ENCODE data around the gene UBL3. TPM values are rescaled to one million over a fixed set of nuclear protein-coding genes. Genes with fewer than 3 reads are reported as not detected.

The UBL3 gene
- total and polyA plus RNA-seq, 2 donors, result 27.9 to 44.1 TPM

DNA sequence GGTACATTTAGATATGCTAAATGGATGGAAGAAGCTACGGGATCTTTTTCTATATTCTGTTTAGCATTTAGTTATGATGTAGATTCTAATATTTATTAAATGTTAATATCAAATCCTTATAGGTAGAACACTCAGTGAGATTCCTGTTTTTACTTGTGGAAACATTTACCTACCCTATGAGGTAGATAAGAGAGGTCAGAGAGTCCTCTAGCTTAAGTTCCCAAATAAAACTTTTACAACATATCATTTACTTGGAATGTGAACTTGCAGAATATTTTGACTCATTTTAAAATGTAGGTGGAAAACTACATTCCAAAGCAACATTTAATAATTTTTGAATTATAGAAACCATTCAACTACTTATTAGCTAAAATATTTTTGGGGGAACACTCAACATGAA, 63.7 kb downstream of the UBL3 start:
- no peaks in the 10 kb centered on the region for H3K36me3 ChIP-seq (ENCODE audit: insufficient read depth)
- 95% methylated on average over 1 of the region's 1 CpG for WGBS
- no peak overlapping the region for H3K27ac ChIP-seq (ENCODE audit: low read depth)
- H3K4me1 ChIP-seq (ENCODE audit: insufficient read depth), result peaks cover 2% of the 10 kb centered on the region
- no peak for DNase-seq (ENCODE audit: extremely low spot score)
- no peak overlapping the region for H3K4me3 ChIP-seq (ENCODE audit: low read depth, low read length)

DNA sequence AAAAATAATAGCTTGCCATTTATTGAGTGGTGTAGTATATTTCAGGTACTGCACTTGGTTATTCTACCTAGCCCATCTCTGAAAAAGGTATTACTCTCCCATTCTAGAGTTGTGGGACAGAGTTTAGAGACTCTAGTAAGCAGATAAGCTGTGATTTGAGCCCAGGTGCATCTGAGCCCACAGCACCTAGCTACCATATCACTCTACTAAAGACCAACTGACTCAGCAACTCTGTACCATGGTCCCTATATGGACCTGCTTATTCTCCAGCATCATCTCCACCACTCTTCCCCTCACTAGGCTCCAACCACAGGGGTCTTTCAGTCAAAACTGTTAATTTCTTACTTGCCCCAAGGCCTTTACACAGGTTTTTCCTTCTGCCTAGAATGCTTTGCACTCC, 64.4 kb downstream of the UBL3 start:
- no peak for DNase-seq (ENCODE audit: extremely low spot score)

DNA sequence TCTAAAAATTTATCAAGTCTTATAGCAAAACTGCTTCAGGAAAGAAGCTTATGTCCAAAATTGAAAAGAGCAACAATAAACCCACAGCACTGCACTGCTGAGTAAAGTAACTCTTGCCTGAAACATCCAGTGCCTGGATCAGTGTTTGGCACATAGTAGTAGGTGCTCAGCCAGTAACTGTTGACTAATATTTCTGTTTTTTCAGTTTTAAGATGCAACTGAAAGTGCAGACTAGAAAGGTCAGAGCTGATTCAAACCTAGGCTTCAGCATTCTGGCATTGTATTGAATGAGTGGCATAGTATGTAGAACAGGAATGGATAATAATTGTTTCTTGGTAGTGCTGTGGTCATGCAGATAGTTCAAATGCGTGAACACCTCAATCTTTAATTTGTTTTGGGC, 67.6 kb downstream of the UBL3 start:
- no peak for DNase-seq (ENCODE audit: extremely low spot score)
- Histone ChIP-seq H3K36me3 (ENCODE audit: insufficient read depth) (no peaks in the 10 kb centered on the region), H3K27ac (ENCODE audit: low read depth) (no peak overlapping the region), H3K4me1 (ENCODE audit: insufficient read depth) (peaks cover 1% of the 10 kb centered on the region), H3K4me3 (ENCODE audit: low read depth, low read length) (no peak overlapping the region)
- WGBS, result 93% methylated on average over 1 of the region's 1 CpG

More for the DNA sequence above, 64.4 kb downstream of the UBL3 start:
- Histone ChIP-seq H3K4me1 (ENCODE audit: insufficient read depth) (peaks cover 2% of the 10 kb centered on the region), H3K36me3 (ENCODE audit: insufficient read depth) (no peaks in the 10 kb centered on the region), H3K4me3 (ENCODE audit: low read depth, low read length) (no peak overlapping the region), H3K27ac (ENCODE audit: low read depth) (no peak overlapping the region)

DNA sequence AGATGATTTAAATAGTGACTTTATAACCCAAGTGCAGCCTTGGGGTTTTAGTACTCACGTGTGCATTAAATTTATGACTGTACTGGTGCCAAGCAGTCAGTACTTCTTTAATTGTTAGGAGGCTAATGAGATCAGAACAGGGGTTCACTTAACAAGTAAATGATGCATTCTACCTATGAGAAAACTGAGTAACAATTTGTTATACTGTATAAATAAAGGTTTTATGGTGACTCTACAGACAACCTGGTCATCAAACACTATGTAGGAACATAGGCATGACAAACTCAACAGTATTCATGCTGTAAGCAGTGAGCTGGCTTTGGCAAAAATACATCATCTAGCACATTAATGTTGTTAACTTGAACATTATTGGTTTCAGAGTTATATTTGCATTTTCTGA, 75.6 kb downstream of the UBL3 start:
- Histone ChIP-seq H3K36me3 (ENCODE audit: insufficient read depth) (no peaks in the 10 kb centered on the region), H3K4me3 (ENCODE audit: low read depth, low read length) (no peak overlapping the region), H3K4me1 (ENCODE audit: insufficient read depth) (no peaks in the 10 kb centered on the region), H3K27ac (ENCODE audit: low read depth) (no peak overlapping the region)
- DNase-seq (ENCODE audit: extremely low spot score), result no peak
- 81% methylated on average over 1 of the region's 1 CpG for WGBS

DNA sequence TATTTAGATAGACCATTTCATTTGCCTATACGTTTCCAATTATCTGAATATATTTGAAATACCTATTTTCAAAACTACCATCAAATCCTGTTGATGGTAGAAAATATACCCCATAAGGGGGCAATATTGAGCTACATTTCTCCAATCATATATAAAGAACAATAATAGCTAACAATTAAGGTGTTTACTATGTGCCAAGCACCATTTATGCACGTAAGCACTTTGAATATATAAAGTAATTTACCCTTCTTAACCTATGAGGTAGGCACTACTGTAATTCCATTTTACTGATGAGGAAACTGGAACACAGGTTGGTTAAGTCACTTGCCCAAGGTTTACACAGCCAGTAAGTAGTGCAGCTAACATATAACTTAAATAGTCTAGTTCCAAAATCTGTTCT, 79.2 kb downstream of the UBL3 start:
- Histone ChIP-seq H3K4me3 (ENCODE audit: low read depth, low read length) (no peak overlapping the region), H3K36me3 (ENCODE audit: insufficient read depth) (peaks cover 2% of the 10 kb centered on the region), H3K27ac (ENCODE audit: low read depth) (no peak overlapping the region), H3K4me1 (ENCODE audit: insufficient read depth) (no peaks in the 10 kb centered on the region)
- no peak for DNase-seq (ENCODE audit: extremely low spot score)
- WGBS, result 71% methylated on average over 2 of the region's 2 CpGs

DNA sequence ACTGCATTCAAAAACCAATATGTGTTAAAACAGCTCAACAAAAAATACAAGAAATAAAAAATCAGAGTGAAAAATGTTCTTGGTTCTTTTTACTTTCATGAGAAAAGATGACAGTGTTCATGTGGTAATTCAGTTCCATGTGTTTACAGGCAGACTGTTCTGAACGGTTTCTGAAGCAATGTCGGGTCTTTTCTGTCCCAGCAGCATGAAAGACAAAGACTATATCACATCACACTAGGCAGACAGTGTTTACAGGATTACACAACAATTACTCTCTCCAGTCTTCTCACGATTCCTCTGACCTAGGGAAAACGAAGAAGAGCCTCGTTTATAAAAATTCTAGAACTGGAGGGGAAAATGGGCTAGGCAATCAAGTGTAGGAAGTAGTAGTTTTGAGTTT, 83.4 kb downstream of the UBL3 start:
- H3K4me3 ChIP-seq (ENCODE audit: low read depth, low read length), result no peak overlapping the region
- DNase-seq (ENCODE audit: extremely low spot score), result no peak
- WGBS, result 76% methylated on average over 5 of the region's 5 CpGs
- H3K27ac ChIP-seq (ENCODE audit: low read depth), result no peak overlapping the region
- peaks cover 2% of the 10 kb centered on the region for H3K36me3 ChIP-seq (ENCODE audit: insufficient read depth)
- H3K4me1 ChIP-seq (ENCODE audit: insufficient read depth), result peaks cover 3% of the 10 kb centered on the region

DNA sequence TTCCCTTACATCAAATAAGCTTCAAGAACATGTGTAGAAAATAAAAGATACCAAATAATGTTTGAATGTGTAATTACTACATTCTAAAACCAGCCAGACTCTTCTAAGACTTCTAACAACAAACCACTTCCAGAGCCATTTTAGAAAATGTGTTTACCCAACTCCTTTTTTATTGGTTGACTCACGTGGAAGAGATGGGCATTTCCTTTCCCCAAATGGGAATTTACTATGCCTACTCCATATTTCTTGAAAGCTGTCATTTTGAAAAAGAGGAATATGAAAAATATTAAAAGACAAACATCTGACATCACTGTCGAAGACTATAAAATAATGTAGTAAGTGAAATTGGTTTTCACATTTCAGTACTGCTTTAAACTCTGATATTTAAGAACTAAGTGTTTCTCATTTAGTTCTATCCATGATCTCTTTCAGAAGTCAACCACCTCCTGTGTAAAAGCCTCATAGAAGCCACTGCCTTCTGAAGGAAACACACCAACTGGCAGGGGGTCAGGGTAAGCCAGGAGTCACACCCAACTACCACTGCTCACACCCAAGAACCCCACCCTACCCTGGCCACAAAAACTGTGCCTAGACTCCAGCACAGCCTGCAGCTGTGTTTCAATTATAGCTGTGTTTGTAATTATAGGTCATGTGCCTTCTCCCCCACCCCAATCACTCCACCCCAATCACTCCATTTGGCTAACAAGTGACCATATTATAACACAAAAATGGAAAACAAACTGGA, 86.8 kb downstream of the UBL3 start:
- no peak for DNase-seq (ENCODE audit: extremely low spot score)
- Histone ChIP-seq H3K36me3 (ENCODE audit: insufficient read depth) (peaks cover 2% of the 10 kb centered on the region), H3K27ac (ENCODE audit: low read depth) (no peak overlapping the region), H3K4me1 (ENCODE audit: insufficient read depth) (peaks cover 3% of the 10 kb centered on the region), H3K4me3 (ENCODE audit: low read depth, low read length) (no peak overlapping the region)
- WGBS, result 78% methylated on average over 2 of the region's 2 CpGs

DNA sequence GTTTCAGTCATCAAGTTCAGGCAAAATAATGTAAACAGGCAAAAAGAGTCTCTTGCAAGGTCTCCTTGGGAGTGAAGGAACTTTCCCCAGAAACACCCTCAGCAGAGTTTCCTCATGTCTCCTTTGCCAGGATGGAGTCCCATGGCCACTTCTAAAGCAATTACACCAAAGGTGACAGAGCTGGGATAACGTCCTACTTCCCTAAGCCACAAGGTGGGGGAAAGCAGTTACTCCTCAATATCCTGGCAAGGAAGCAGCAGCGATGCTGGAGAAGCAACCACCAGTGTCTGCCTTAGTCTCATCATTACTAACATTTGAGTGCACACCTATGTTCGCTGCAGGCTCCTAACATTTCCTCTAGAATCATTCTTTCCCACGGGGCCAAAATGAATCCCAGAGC, 88.6 kb downstream of the UBL3 start:
- 63% methylated on average over 4 of the region's 4 CpGs for WGBS
- Histone ChIP-seq H3K36me3 (ENCODE audit: insufficient read depth) (peaks cover 2% of the 10 kb centered on the region), H3K27ac (ENCODE audit: low read depth) (no peak overlapping the region), H3K4me3 (ENCODE audit: low read depth, low read length) (no peak overlapping the region), H3K4me1 (ENCODE audit: insufficient read depth) (peaks cover 3% of the 10 kb centered on the region)
- DNase-seq (ENCODE audit: extremely low spot score), result no peak

DNA sequence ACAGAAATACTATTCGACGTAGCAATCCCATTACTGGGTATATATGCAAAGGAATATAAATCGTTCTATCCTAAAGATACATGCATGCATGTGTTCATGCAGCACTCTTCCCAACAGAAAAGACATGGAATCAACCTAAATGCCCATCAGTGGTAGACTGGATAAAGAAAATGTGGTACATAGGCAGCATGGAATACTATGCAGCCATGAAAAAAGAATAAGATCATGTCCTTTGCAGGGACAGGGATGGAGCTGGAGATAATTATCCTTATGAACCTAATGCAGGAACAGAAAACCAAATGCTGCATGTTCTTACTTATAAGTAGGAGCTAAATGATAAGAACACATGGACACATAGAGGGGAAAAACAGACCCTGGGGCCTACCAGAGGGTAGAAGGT, 89.3 kb downstream of the UBL3 start:
- no peak for DNase-seq (ENCODE audit: extremely low spot score)
- Histone ChIP-seq H3K4me1 (ENCODE audit: insufficient read depth) (peaks cover 3% of the 10 kb centered on the region), H3K27ac (ENCODE audit: low read depth) (no peak overlapping the region), H3K4me3 (ENCODE audit: low read depth, low read length) (no peak overlapping the region), H3K36me3 (ENCODE audit: insufficient read depth) (no peaks in the 10 kb centered on the region)
- 65% methylated on average over 3 of the region's 3 CpGs for WGBS

DNA sequence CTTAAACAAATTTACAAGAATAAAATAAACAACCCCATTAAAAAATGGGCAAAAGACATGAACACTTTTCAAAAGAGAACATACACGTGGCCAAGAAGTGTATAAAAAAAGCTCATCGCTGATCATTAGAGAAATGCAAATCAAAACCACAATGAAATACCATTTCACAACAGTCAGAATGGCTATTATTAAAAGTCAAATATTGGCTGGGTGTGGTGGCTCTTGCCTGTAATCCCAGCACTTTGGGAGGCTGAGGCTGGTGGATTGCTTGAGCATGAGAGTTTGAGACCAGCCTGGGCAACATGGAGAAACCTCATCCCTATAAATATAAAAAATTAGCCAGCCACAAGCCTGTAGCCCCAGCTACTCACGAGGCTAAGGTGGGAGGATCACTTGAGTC, 89.9 kb downstream of the UBL3 start:
- WGBS, result 86% methylated on average over 3 of the region's 3 CpGs
- Histone ChIP-seq H3K27ac (ENCODE audit: low read depth) (no peak overlapping the region), H3K4me3 (ENCODE audit: low read depth, low read length) (no peak overlapping the region), H3K4me1 (ENCODE audit: insufficient read depth) (peaks cover 3% of the 10 kb centered on the region), H3K36me3 (ENCODE audit: insufficient read depth) (no peaks in the 10 kb centered on the region)
- DNase-seq (ENCODE audit: extremely low spot score), result no peak

DNA sequence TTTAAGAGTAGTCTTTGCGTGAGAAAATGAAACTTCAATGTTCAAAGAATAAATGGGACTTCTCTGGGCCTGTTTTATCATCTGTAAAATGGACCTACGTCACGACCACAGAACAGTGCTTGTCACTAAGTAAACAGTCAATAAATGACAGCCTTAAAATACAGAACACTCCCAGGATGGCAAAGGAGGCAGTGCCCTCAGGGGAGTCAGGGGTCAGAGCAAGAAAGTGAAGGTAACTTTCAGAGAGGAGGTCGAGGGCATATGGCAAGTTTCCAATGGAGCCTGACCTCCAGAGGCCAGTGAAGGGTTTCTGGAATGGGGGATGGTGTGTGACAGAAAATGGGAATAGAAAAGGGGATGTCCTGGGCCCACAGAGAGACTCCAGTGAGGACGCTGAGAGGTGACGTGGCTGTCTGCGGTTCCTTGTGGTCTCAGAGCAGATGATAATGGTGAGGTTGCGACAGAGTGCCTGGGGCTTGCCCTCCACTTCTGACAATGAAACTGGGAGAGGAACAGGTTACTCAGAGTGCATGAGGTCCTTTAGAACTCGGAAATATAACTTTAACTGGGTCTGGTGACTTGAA, 91.8 kb downstream of the UBL3 start:
- WGBS, result 79% methylated on average over 9 of the region's 9 CpGs
- no peak for DNase-seq (ENCODE audit: extremely low spot score)
- no peak overlapping the region for H3K4me3 ChIP-seq (ENCODE audit: low read depth, low read length)
- peaks cover 2% of the 10 kb centered on the region for H3K4me1 ChIP-seq (ENCODE audit: insufficient read depth)
- H3K36me3 ChIP-seq (ENCODE audit: insufficient read depth), result no peaks in the 10 kb centered on the region
- no peak overlapping the region for H3K27ac ChIP-seq (ENCODE audit: low read depth)

DNA sequence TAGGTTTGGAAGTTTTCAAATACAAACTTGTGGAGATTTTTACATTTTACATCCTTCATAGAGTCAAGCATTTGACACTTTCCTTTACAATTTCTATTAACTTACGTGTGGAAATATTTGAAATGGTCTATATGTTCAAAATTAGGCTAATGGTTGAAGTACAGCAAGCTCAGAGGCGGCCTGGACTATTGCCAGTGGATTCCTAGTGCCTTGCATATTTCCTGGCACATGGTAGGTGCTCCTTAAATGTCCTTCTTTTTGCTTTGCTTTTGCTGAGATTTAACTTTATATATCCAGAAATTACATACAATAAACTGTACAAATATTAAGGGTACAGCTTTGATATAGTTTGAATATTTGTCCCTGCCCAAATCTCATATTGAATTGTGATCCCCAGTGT, 93.9 kb downstream of the UBL3 start:
- 71% methylated on average over 2 of the region's 2 CpGs for WGBS
- no peak for DNase-seq (ENCODE audit: extremely low spot score)
- Histone ChIP-seq H3K4me3 (ENCODE audit: low read depth, low read length) (no peak overlapping the region), H3K27ac (ENCODE audit: low read depth) (no peak overlapping the region), H3K36me3 (ENCODE audit: insufficient read depth) (no peaks in the 10 kb centered on the region), H3K4me1 (ENCODE audit: insufficient read depth) (no peaks in the 10 kb centered on the region)

DNA sequence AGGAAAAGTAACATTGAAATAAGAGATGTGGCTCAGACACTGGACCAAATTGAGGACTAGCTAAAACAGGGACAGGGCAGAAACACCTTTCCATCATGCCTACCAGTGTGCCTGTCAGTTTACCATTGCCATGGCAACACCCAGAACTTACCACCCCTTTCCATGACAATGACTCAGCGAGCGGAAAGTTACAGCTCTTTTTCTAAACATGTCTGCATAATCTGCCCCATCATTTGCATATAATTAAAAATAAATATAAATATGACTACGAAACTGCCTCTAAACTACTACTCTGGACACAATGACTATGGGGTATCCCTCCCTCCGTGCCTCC, 96.0 kb downstream of the UBL3 start:
- Histone ChIP-seq H3K4me1 (ENCODE audit: insufficient read depth) (no peaks in the 10 kb centered on the region), H3K4me3 (ENCODE audit: low read depth, low read length) (no peak overlapping the region), H3K27ac (ENCODE audit: low read depth) (no peak overlapping the region), H3K36me3 (ENCODE audit: insufficient read depth) (no peaks in the 10 kb centered on the region)
- 88% methylated on average over 4 of the region's 4 CpGs for WGBS
- DNase-seq (ENCODE audit: extremely low spot score), result no peak

DNA sequence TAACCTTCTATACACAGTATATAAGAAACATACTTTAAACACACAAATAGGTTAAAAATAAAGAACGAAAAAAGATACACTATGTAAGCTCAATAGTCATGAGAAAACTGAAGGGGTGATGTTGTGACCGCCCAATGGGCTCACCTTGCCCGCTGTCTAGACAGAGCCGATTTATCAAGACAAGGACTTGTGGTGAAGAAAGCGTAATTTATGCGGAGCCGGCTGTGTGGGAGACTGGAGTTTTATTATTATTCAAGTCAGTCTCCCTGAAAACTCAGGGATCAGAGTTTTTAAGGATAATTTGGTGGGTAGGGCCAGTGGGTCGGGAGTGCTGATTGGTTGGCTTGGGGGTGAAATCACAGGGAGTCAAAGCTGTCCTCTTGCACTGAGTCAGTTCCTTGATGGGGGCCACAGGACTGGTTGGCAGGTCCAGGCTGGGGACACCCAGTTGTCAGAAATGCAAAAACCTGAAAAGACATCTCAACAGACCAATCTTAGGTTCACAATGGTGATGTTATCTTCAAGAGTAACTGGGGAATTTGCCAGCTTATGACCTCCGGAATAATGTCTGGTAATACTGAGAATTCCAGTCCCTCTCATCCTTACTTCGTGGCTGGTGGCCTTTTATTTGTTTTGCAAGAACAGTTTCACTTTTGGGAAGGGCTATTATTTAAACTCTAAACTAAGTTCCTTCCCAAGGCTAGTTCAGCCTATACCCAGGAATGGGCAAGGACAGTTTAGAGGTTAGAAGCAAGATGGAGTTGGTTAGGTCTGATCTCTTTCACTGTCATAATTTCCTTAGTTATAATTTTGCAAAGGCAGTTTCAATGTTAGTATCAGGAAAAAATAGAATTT, 96.6 kb downstream of the UBL3 start:
- no peaks in the 10 kb centered on the region for H3K4me1 ChIP-seq (ENCODE audit: insufficient read depth)
- H3K27ac ChIP-seq (ENCODE audit: low read depth), result no peak overlapping the region
- WGBS, result 75% methylated on average over 10 of the region's 10 CpGs
- no peak overlapping the region for H3K4me3 ChIP-seq (ENCODE audit: low read depth, low read length)
- no peak for DNase-seq (ENCODE audit: extremely low spot score)
- H3K36me3 ChIP-seq (ENCODE audit: insufficient read depth), result no peaks in the 10 kb centered on the region

Data from urinary bladder (tissue), 4 donors.